Subcutaneous adipose tissue (tissue), 4 donors: ENCODE results near the gene NOX3. TPM values are rescaled to one million over a fixed set of nuclear protein-coding genes. Genes with fewer than 3 reads are reported as not detected.

Experiments
- CTCF ChIP-seq: fragments of 450-650 bp; IDR thresholded peaks from one replicate; pipeline ENCODE4 v1.5.1; 2016; ENCODE audit warnings: low read depth, mild to moderate bottlenecking, control low read depth, antibody characterized with exemption, moderate library complexity
- total RNA-seq, 4 donors: library from RNA; depleted of rRNA; stranded (reverse); fragments of >200 nt; gene quantifications; one replicate each; pipeline ENCODE4 v1.1.0, GENCODE V29; 2016

The NOX3 gene
- total RNA-seq, 4 donors from 2014 or later: not detected

GRCh38 chr6:155414049-155414448 is 41.6 kb downstream of the NOX3 start:
- TF ChIP-seq CTCF: no peak

GRCh38 chr6:155412335-155412734 is 43.3 kb downstream of the NOX3 start:
- no peak for TF ChIP-seq CTCF

- no peak for TF ChIP-seq CTCF
Observed at GRCh38 chr6:155411154-155412052, 44.2 kb downstream of the NOX3 start.

- no peak for TF ChIP-seq CTCF
Observed at GRCh38 chr6:155409391-155409790, 46.2 kb downstream of the NOX3 start.

GRCh38 chr6:155408981-155409380 is 46.7 kb downstream of the NOX3 start:
- TF ChIP-seq CTCF: no peak

- no peak for TF ChIP-seq CTCF
Observed at GRCh38 chr6:155408231-155408630, 47.4 kb downstream of the NOX3 start.

- no peak for TF ChIP-seq CTCF
Observed at GRCh38 chr6:155406801-155407200, 48.8 kb downstream of the NOX3 start.
